ENCODE results near the gene XKR8.

XKR8 gene

GRCh38 chr1:27954186-27954585 lies 5.6 kb upstream of the XKR8 start:
- Histone ChIP-seq H3K9me3 (no peaks in the 10 kb centered on the region), H3K36me3 (no peaks in the 10 kb centered on the region), H3K27ac (no peak overlapping the region), H3K4me1 (peaks cover 9% of the 10 kb centered on the region), H4K20me1 (no peaks in the 10 kb centered on the region), H3K4me2 (no peak overlapping the region), H3K9ac (no peak overlapping the region), H3K27me3 (no peaks in the 10 kb centered on the region), H3K4me3 (no peak overlapping the region)
- no peak for TF ChIP-seq Cebpa-rat (IDR thresholded peaks at IDR 0.05)

- no peaks in the 10 kb centered on the region for H3K9me3 ChIP-seq
- no peaks in the 10 kb centered on the region for H4K20me1 ChIP-seq
- no peak for TF ChIP-seq Cebpa-rat (IDR thresholded peaks at IDR 0.05)
- no peak overlapping the region for H3K4me2 ChIP-seq
- no peak overlapping the region for H3K27ac ChIP-seq
- H3K36me3 ChIP-seq = no peaks in the 10 kb centered on the region
- H3K27me3 ChIP-seq = no peaks in the 10 kb centered on the region
- no peak overlapping the region for H3K9ac ChIP-seq
- no peak overlapping the region for H3K4me3 ChIP-seq
- H3K4me1 ChIP-seq = peaks cover 13% of the 10 kb centered on the region
Observed at GRCh38 chr1:27955076-27955475, 4.7 kb upstream of the XKR8 start.

- no peak for TF ChIP-seq Cebpa-rat (IDR thresholded peaks at IDR 0.05)
- peaks cover 9% of the 10 kb centered on the region; the same call in 1 of the 2 replicates for H4K20me1 ChIP-seq
- H3K36me3 ChIP-seq = no peaks in the 10 kb centered on the region
- no peak overlapping the region for H3K27ac ChIP-seq
- no peak overlapping the region for H3K4me2 ChIP-seq
- no peaks in the 10 kb centered on the region for H3K9me3 ChIP-seq
- H3K27me3 ChIP-seq = no peaks in the 10 kb centered on the region
- H3K4me3 ChIP-seq = no peak overlapping the region
- H3K9ac ChIP-seq = no peak overlapping the region
- H3K4me1 ChIP-seq = peaks cover 30% of the 10 kb centered on the region
Observed at GRCh38 chr1:27956761-27957160, 3.0 kb upstream of the XKR8 start.

GRCh38 chr1:27957655-27958054 lies 2.1 kb upstream of the XKR8 start:
- no peak overlapping the region for H3K9ac ChIP-seq
- H3K36me3 ChIP-seq = no peaks in the 10 kb centered on the region; the same call in 1 of the 2 replicates
- H3K4me3 ChIP-seq = no peak overlapping the region
- H3K4me2 ChIP-seq = no peak overlapping the region
- H3K27me3 ChIP-seq = no peaks in the 10 kb centered on the region
- no peaks in the 10 kb centered on the region for H3K9me3 ChIP-seq
- peaks cover 33% of the 10 kb centered on the region for H3K4me1 ChIP-seq
- no peak overlapping the region for H3K27ac ChIP-seq
- peaks cover 13% of the 10 kb centered on the region; the same call in 1 of the 2 replicates for H4K20me1 ChIP-seq
- TF ChIP-seq Cebpa-rat (IDR thresholded peaks at IDR 0.05) = no peak

GRCh38 chr1:27958513-27958912 lies 1.3 kb upstream of the XKR8 start:
- Histone ChIP-seq H3K9ac (peak overlapping the region; percentile 85; the same call in 1 of the 2 replicates), H3K27ac (no peak overlapping the region), H4K20me1 (peaks cover 22% of the 10 kb centered on the region; the same call in 1 of the 2 replicates), H3K36me3 (peaks cover 6% of the 10 kb centered on the region), H3K4me2 (peak overlapping the region; percentile 100), H3K27me3 (no peaks in the 10 kb centered on the region), H3K4me1 (peaks cover 33% of the 10 kb centered on the region), H3K4me3 (no peak overlapping the region), H3K9me3 (no peaks in the 10 kb centered on the region)
- TF ChIP-seq Cebpa-rat (IDR thresholded peaks at IDR 0.05) = no peak

- peaks cover 22% of the 10 kb centered on the region; the same call in 1 of the 2 replicates for H4K20me1 ChIP-seq
- H3K4me3 ChIP-seq = peak overlapping the region; percentile 78
- H3K36me3 ChIP-seq = peaks cover 30% of the 10 kb centered on the region
- H3K9me3 ChIP-seq = no peaks in the 10 kb centered on the region
- peak overlapping the region; percentile 85 for H3K9ac ChIP-seq
- H3K27ac ChIP-seq = peak overlapping the region; percentile 26
- H3K4me2 ChIP-seq = peak overlapping the region; percentile 100
- no peaks in the 10 kb centered on the region for H3K27me3 ChIP-seq
- peaks cover 33% of the 10 kb centered on the region for H3K4me1 ChIP-seq
- no peak for TF ChIP-seq Cebpa-rat (IDR thresholded peaks at IDR 0.05)
Observed at GRCh38 chr1:27960762-27961645, 1.2 kb downstream of the XKR8 start.

- peak overlapping the region; percentile 100 for H3K4me2 ChIP-seq
- TF ChIP-seq Cebpa-rat (IDR thresholded peaks at IDR 0.05) = no peak
- no peak overlapping the region for H3K27ac ChIP-seq
- H3K4me1 ChIP-seq = peaks cover 33% of the 10 kb centered on the region
- H3K9ac ChIP-seq = 0 out of 2 replicates have a peak overlapping the region, but pooled peaks have one; percentile 85
- H3K27me3 ChIP-seq = no peaks in the 10 kb centered on the region
- H4K20me1 ChIP-seq = peaks cover 22% of the 10 kb centered on the region; the same call in 1 of the 2 replicates
- no peak overlapping the region for H3K4me3 ChIP-seq
- peaks cover 37% of the 10 kb centered on the region for H3K36me3 ChIP-seq
- H3K9me3 ChIP-seq = no peaks in the 10 kb centered on the region
Observed at GRCh38 chr1:27961646-27962221, 2.0 kb downstream of the XKR8 start.

GRCh38 chr1:27963393-27963792 lies 3.6 kb downstream of the XKR8 start:
- H3K27me3 ChIP-seq = no peaks in the 10 kb centered on the region
- no peak for TF ChIP-seq Cebpa-rat (IDR thresholded peaks at IDR 0.05)
- H3K9me3 ChIP-seq = no peaks in the 10 kb centered on the region
- no peak overlapping the region for H3K4me3 ChIP-seq
- no peak overlapping the region for H3K9ac ChIP-seq
- H3K36me3 ChIP-seq = peaks cover 54% of the 10 kb centered on the region
- no peak overlapping the region for H3K27ac ChIP-seq
- peaks cover 33% of the 10 kb centered on the region for H3K4me1 ChIP-seq
- no peak overlapping the region for H3K4me2 ChIP-seq
- H4K20me1 ChIP-seq = peaks cover 22% of the 10 kb centered on the region; the same call in 1 of the 2 replicates

GRCh38 chr1:27966402-27967105 lies 6.8 kb downstream of the XKR8 start:
- 0 out of 2 replicates have a peak, but pooled peaks cover 13% of the 10 kb centered on the region for H4K20me1 ChIP-seq
- peaks cover 70% of the 10 kb centered on the region for H3K36me3 ChIP-seq
- no peaks in the 10 kb centered on the region for H3K27me3 ChIP-seq
- H3K27ac ChIP-seq = no peak overlapping the region
- no peak overlapping the region for H3K4me2 ChIP-seq
- TF ChIP-seq Cebpa-rat (IDR thresholded peaks at IDR 0.05) = no peak
- peaks cover 5% of the 10 kb centered on the region for H3K4me1 ChIP-seq
- no peaks in the 10 kb centered on the region for H3K9me3 ChIP-seq
- H3K9ac ChIP-seq = no peak overlapping the region
- H3K4me3 ChIP-seq = no peak overlapping the region

Measured in BLaER1 (cell line).